Panc1 (cell line): Measurements from ENCODE around the gene RSPH1. TPM values are rescaled to one million over a fixed set of nuclear protein-coding genes. Genes with fewer than 3 reads are reported as not detected.

ENCODE experiments used
- ATAC-seq: fragments of 200-7000 bp; cut with Tn5 transposase; 2 replicates; pipeline ENCODE4 v1.9.1; 2020; ENCODE audit warnings: mild to moderate bottlenecking, moderate library complexity
- BruUV-seq: library from RNA; stranded (reverse); fragments of 400-500 nt; replicated peaks from 2 replicates; lab custom pipeline; 2021; lab: Mats Ljungman, UMichigan
- CTCF ChIA-PET: fragments of 300-600 bp; sonication (Branson Sonifier 250); formaldehyde crosslinking; loops from one replicate; lab custom pipeline; 2022; ENCODE audit warnings: antibody characterized with exemption; lab: Charles Lee
- POLR2A ChIA-PET: fragments of 300-600 bp; sonication (Branson Sonifier 250); formaldehyde crosslinking; loops from one replicate; lab custom pipeline; 2022; ENCODE audit warnings: antibody characterized with exemption; lab: Charles Lee
- DNase-seq: peaks from one replicate; pipeline ENCODE4 v3.0.0-alpha.2; 2010; ENCODE audit warnings: low read depth, low spot score
- H3K27ac ChIP-seq: 2 replicates; pipeline ENCODE4 v1.5.1; 2011; ENCODE audit warnings: mild to moderate bottlenecking, low read length, inconsistent platforms
- H3K27me3 ChIP-seq: fragments of 200-500 bp; sonication (Bioruptor generic); 2 replicates; pipeline ENCODE4 v1.6.0; 2014; ENCODE audit warnings: low read length, inconsistent platforms; ENCODE audit not compliant: control insufficient read depth, insufficient read depth
- H3K36me3 ChIP-seq: fragments of 200-500 bp; sonication (Bioruptor generic); 2 replicates; pipeline ENCODE4 v1.5.1; 2014; ENCODE audit warnings: inconsistent platforms, mild to moderate bottlenecking, low read length, moderate library complexity; ENCODE audit not compliant: control insufficient read depth, insufficient read depth
- H3K4me1 ChIP-seq: 2 replicates; pipeline ENCODE4 v1.5.1; 2011; ENCODE audit warnings: inconsistent platforms, mild to moderate bottlenecking, low read length, moderate library complexity; ENCODE audit not compliant: control insufficient read depth, insufficient read depth
- H3K4me3 ChIP-seq, 2 experiments: 2 replicates each; pipeline ENCODE4 v1.5.1; 2011 to 2012; ENCODE audit warnings: low read depth in 2 of 2, low read length in 2 of 2, mild to moderate bottlenecking in 2 of 2, inconsistent platforms in 1 of 2, moderate library complexity in 1 of 2
- H3K9me3 ChIP-seq: fragments of 200-500 bp; sonication (Bioruptor generic); 2 replicates; pipeline ENCODE4 v1.5.1; 2014; ENCODE audit warnings: low read depth, mild to moderate bottlenecking, inconsistent platforms, low read length, moderate library complexity; ENCODE audit not compliant: control insufficient read depth, insufficient read depth
- CTCF ChIP-seq: fragments of 450-650 bp; IDR thresholded peaks from 2 replicates; pipeline ENCODE4 v1.5.1; 2017; ENCODE audit warnings: mild to moderate bottlenecking
- POLR2AphosphoS5 ChIP-seq: IDR thresholded peaks from 2 replicates; pipeline ENCODE4 v1.6.1; 2012; ENCODE audit warnings: mild to moderate bottlenecking, low read depth, low read length, moderate library complexity
- REST ChIP-seq, 2 experiments: IDR thresholded peaks; 2 replicates each; pipeline ENCODE4 v1.6.1; 2011 to 2012; ENCODE audit warnings: low read depth in 2 of 2, control low read depth in 1 of 2, low read length in 1 of 2, mild to moderate bottlenecking in 1 of 2, moderate library complexity in 1 of 2; ENCODE audit not compliant: insufficient read depth in 1 of 2
- SIN3A ChIP-seq: IDR thresholded peaks from 2 replicates; pipeline ENCODE4 v1.6.1; 2012; ENCODE audit warnings: low read depth, mild to moderate bottlenecking, low read length, moderate library complexity, borderline replicate concordance; ENCODE audit not compliant: insufficient read depth
- TCF7L2 ChIP-seq: IDR thresholded peaks from 2 replicates; pipeline ENCODE4 v1.6.1; 2011; ENCODE audit warnings: mild to moderate bottlenecking, low read depth, low read length, inconsistent platforms
- in situ Hi-C: cut with HindIII; loops from 2 replicates; pipeline ENCODE4 v1.10.0; 2016; ENCODE audit warnings: low sequenced_read_pairs, low pct_unique_long_range_greater_than_20kb
- intact Hi-C: fragments of 100-400 bp; cut with micrococcal nuclease; formaldehyde crosslinking; loops from one replicate; pipeline ENCODE4 v1.10.0; 2022; ENCODE audit not compliant: unreplicated experiment
- total RNA-seq: library from RNA; stranded (reverse); gene quantifications from one replicate; pipeline ENCODE4 v1.2.1, GENCODE V29; 2021; ENCODE audit not compliant: unreplicated experiment

Gene RSPH1
- total RNA-seq, 1 experiment from 2014 or later, result 0.46 TPM

DNA sequence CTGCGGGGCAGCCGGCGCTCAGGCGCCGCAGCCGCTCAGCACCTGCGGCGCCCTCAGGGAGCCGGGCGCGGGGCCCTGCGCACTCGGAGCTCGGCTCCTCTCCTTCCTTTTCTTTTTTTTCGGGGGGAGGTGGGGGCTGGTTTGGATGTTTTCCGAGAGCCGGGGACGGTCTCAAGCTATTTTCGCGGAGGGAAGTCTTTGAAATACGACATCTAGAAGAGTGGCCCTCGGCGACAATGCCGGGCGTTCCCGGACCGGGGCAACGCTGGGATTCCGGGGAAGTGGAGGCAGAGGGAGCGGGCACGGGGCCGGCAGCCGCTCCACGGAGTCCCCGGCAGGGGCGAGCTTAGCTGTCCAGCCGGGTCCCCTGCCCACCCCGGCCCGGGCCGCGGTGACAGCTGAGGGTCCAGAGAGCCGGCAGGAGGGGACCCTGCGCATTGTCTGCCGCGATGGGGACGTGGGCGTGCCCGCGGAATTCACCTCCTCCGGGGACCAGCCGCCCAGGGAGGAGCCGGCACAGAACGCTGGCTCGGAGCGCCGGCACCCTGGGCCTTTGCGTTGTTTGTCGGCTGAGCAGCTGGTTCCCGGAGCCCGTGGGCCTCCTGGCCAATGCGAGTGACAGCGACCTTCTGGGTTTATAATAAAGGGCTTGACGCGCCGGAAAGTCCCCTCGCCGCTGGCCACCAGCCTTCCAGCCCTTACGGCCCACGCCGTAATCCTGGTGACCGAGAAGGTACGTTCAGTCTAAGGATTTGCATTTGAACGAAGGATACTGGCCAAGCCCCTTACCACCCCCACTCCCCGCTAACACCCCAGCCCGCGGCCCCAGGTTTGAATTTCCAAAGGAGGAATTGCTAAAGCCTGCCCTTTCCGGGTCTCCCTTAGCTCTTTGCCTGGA lies 18.2 kb upstream of the RSPH1 start:
- Histone ChIP-seq H3K4me3 (peak overlapping the region; percentile 51 to 64), H3K36me3 (no peaks in the 10 kb centered on the region), H3K27me3 (no peaks in the 10 kb centered on the region), H3K27ac (0 out of 2 replicates have a peak overlapping the region, but pooled peaks have one; percentile 39), H3K4me1 (peaks cover 14% of the 10 kb centered on the region), H3K9me3 (no peaks in the 10 kb centered on the region)
- in situ Hi-C loops (no loop called here), intact Hi-C loops (no loop called here)
- TF ChIP-seq CTCF (no peak), TCF7L2 (no peak), POLR2AphosphoS5 (no peak), SIN3A (no peak), REST (IDR thresholded peaks at IDR 0.05; ENCODE audit: insufficient read depth in 1 of 2, low read depth in 2 of 2, low read length in 1 of 2) (no peak)
- no TSS peak for BruUV-seq
- ATAC-seq, result peak; percentile 85
- ChIA-PET POLR2A (no interaction called here), CTCF (no interaction called here)
- no peak for DNase-seq

DNA sequence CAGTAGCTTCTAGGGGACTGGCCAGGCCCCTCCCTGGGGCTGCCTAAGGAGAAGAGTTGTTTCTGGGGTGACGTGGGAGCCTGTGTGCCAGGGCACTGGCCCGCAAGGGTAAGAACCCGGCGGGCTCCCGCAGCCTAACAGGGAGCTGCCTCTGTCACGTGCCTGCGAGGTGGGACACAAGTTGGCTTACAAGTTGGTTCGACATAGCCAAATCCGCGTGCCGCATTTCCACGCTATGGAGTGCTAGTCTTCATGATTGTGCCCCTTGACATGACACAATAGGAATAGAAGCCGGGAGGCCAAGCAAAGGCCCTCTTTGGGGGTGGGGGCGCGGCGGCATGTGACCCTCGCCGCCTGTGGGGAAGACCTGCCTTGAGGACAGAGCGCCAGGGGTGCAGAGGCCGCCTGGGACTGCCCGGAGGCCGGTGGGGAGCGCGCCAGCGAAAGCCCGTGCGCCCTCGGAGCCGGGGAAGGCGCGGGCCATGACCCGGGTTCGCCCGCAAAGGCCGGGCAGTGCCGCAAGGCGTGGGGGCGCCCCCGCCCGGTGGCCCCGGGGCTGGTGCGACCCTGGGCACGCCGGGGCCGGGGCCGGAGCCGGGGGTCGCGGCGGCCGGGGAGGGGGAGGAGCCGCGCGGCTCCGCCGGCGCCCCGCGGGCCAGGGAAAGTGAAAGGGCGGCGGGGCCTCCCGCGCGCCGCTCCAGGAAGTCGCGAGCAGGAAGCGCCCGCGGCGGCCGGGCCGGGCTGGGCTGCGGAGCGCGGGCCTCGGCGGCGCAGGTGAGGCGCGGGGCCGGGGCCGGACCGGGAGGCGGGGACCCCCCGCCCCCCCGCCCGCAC lies 17.3 kb upstream of the RSPH1 start, which contains the start of gene SLC37A1:
Gene SLC37A1 (plus strand): TSS at position 702 of the 834 bp plus-strand sequence. CDS start 4,603 bp downstream, outside the sequence.
- DNase-seq (no peak), ATAC-seq (peak; percentile 73)
- Histone ChIP-seq H3K4me3 (peak within 1 kb of the TSS; percentile 51 to 64), H3K27me3 (no peaks in the 10 kb centered on the region), H3K9me3 (no peaks in the 10 kb centered on the region), H3K4me1 (peaks cover 14% of the 10 kb centered on the region), H3K36me3 (no peaks in the 10 kb centered on the region), H3K27ac (peak within 1 kb of the TSS; percentile 39; the same call in 1 of the 2 replicates)
- TF ChIP-seq CTCF, result peak; percentile 56
- TF ChIP-seq SIN3A, result no peak
- no peak for TF ChIP-seq REST (IDR thresholded peaks at IDR 0.05; ENCODE audit: insufficient read depth in 1 of 2, low read depth in 2 of 2, low read length in 1 of 2)
- no peak for TF ChIP-seq TCF7L2
- ChIA-PET CTCF (no interaction called here), POLR2A (no interaction called here)
- BruUV-seq, result no TSS peak
- in situ Hi-C loops, result no loop called here
- intact Hi-C loops, result no loop called here
